Measurements from ENCODE around the gene CGA. TPM values are rescaled to one million over a fixed set of nuclear protein-coding genes. Genes with fewer than 3 reads are reported as not detected.

Gene CGA
- polyA plus RNA-seq, 1 of the 3 experiments (the other 2 are of a cell fraction), result 0.10 TPM

GRCh38 chr6:87065117-87065516 is 29.8 kb downstream of the CGA start (continued):
- TF ChIP-seq IRF3 (IDR thresholded peaks at IDR 0.05; ENCODE audit: low read depth, low read length) (no peak), TEAD4 (IDR thresholded peaks at IDR 0.05; ENCODE audit: borderline replicate concordance, insufficient read depth) (no peak), EZH2phosphoT487 (IDR thresholded peaks at IDR 0.05; ENCODE audit: borderline replicate concordance, low read depth) (no peak), USF1 (IDR thresholded peaks at IDR 0.05; ENCODE audit: borderline replicate concordance, low read depth) (no peak), NRF1 (IDR thresholded peaks at IDR 0.05; ENCODE audit: low read depth, low read length) (no peak)

GRCh38 chr6:87059943-87060342 is 35.0 kb downstream of the CGA start:
- Histone ChIP-seq H3K79me2 (ENCODE audit: insufficient read depth) (no peaks in the 10 kb centered on the region), H3K27ac (ENCODE audit: low read depth in 2 of 2, low read length in 1 of 2) (no peak overlapping the region), H3K9ac (no peak overlapping the region), H3K36me3 (replicated peaks in 1 of 2; ENCODE audit: control insufficient read depth in 1 of 2, insufficient read depth in 2 of 2, low read length in 1 of 2) (no peaks in the 10 kb centered on the region), H3K27me3 (ENCODE audit: insufficient read depth) (no peaks in the 10 kb centered on the region), H3K4me3 (ENCODE audit: low read depth in 2 of 2, low read length in 1 of 2) (no peak overlapping the region), H3K4me2 (no peak overlapping the region), H4K20me1 (ENCODE audit: insufficient read depth) (no peaks in the 10 kb centered on the region), H3F3A (replicated peaks; ENCODE audit: insufficient read depth) (no peaks in the 10 kb centered on the region), H3K4me1 (ENCODE audit: control insufficient read depth in 1 of 2, insufficient read depth in 2 of 2, low read depth in 1 of 2, low read length in 1 of 2) (no peaks in the 10 kb centered on the region), H2AFZ (ENCODE audit: low read depth) (no peak overlapping the region), H3K9me2 (no peaks in the 10 kb centered on the region), H3K9me3 (no peaks in the 10 kb centered on the region)
- ChIA-PET CTCF (no interaction called here), POLR2A (no interaction called here)
- 79% methylated on average over 8 of the region's 18 CpGs for WGBS (ENCODE audit: low lambda C conversion rate)
- TF ChIP-seq SMC3 (IDR thresholded peaks at IDR 0.05; ENCODE audit: low read depth, low read length) (no peak), POLR2AphosphoS5 (IDR thresholded peaks at IDR 0.05; ENCODE audit: low read depth, low read length) (no peak), GATA2 (CRISPR knock-in tag; IDR thresholded peaks at IDR 0.05) (no peak), YY1 (IDR thresholded peaks at IDR 0.05; ENCODE audit: low read depth) (no peak), USF2 (IDR thresholded peaks at IDR 0.05; ENCODE audit: borderline replicate concordance, low read depth, low read length) (no peak), ZBTB33 (IDR thresholded peaks at IDR 0.05; ENCODE audit: borderline replicate concordance, low read depth) (no peak), RCOR1 (IDR thresholded peaks at IDR 0.05; ENCODE audit: low read length) (no peak), USF1 (IDR thresholded peaks at IDR 0.05; ENCODE audit: borderline replicate concordance, low read depth) (no peak), ELF1 (IDR thresholded peaks at IDR 0.05) (no peak), TEAD4 (IDR thresholded peaks at IDR 0.05; ENCODE audit: borderline replicate concordance, insufficient read depth) (no peak), MXI1 (IDR thresholded peaks at IDR 0.05; ENCODE audit: low read depth, low read length) (no peak), NFIC (IDR thresholded peaks at IDR 0.05; ENCODE audit: borderline replicate concordance) (no peak)
- TF ChIP-seq, protein P1, sequence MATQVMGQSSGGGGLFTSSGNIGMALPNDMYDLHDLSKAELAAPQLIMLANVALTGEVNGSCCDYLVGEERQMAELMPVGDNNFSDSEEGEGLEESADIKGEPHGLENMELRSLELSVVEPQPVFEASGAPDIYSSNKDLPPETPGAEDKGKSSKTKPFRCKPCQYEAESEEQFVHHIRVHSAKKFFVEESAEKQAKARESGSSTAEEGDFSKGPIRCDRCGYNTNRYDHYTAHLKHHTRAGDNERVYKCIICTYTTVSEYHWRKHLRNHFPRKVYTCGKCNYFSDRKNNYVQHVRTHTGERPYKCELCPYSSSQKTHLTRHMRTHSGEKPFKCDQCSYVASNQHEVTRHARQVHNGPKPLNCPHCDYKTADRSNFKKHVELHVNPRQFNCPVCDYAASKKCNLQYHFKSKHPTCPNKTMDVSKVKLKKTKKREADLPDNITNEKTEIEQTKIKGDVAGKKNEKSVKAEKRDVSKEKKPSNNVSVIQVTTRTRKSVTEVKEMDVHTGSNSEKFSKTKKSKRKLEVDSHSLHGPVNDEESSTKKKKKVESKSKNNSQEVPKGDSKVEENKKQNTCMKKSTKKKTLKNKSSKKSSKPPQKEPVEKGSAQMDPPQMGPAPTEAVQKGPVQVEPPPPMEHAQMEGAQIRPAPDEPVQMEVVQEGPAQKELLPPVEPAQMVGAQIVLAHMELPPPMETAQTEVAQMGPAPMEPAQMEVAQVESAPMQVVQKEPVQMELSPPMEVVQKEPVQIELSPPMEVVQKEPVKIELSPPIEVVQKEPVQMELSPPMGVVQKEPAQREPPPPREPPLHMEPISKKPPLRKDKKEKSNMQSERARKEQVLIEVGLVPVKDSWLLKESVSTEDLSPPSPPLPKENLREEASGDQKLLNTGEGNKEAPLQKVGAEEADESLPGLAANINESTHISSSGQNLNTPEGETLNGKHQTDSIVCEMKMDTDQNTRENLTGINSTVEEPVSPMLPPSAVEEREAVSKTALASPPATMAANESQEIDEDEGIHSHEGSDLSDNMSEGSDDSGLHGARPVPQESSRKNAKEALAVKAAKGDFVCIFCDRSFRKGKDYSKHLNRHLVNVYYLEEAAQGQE (IDR thresholded peaks at IDR 0.05; ENCODE audit: low read depth, low read length), result no peak
- no peak for DNase-seq

All from SK-N-SH (cell line).